HEK293T (cell line): ENCODE data around the gene FA2H.

ENCODE experiments used
- ARNT ChIP-seq: fragments of 450-650 bp; IDR thresholded peaks from 2 replicates; pipeline ENCODE4 v1.6.1; 2017; ENCODE audit warnings: mild to moderate bottlenecking
- BHLHE40 ChIP-seq: fragments of 450-650 bp; IDR thresholded peaks from 2 replicates; pipeline ENCODE4 v1.6.1; 2016; ENCODE audit warnings: mild to moderate bottlenecking, moderate library complexity, borderline replicate concordance
- FOXK2 ChIP-seq: fragments of 450-650 bp; IDR thresholded peaks from 2 replicates; pipeline ENCODE4 v1.6.1; 2016; ENCODE audit warnings: mild to moderate bottlenecking
- FOXM1 ChIP-seq: fragments of 450-650 bp; IDR thresholded peaks from 2 replicates; pipeline ENCODE4 v1.6.1; 2017; ENCODE audit warnings: mild to moderate bottlenecking, borderline replicate concordance
- SP1 ChIP-seq: fragments of 450-650 bp; IDR thresholded peaks from 2 replicates; pipeline ENCODE4 v1.6.1; 2017
- ZNF384 ChIP-seq: fragments of 450-650 bp; IDR thresholded peaks from 2 replicates; pipeline ENCODE4 v1.6.1; 2016
- TF ChIP-seq, protein P1 (sequence below): fragments of 450-650 bp; IDR thresholded peaks from 2 replicates; pipeline ENCODE4 v1.6.1; 2016

DNA sequence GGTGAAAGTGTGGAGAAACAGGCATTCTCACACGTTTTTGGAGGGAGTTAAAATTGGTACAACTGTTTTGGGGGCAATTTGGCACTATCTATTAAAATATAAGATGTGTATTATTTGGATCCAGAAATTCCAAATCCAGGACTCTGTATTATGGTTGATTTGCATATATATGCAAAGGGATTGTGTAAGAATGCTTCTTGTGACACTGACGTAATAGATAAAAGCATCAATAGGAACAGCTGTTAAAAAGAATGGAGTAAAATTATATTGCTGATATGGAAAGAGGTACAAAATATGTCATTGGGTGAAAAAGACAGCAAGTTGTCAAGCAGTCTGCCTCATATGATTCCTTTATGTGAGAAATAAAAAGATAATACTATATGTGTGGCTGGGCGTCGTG is 17.3 kb downstream of the FA2H start:
- TF ChIP-seq ZNF384 (no peak), FOXK2 (no peak), SP1 (no peak), ARNT (no peak), FOXM1 (no peak), BHLHE40 (no peak)
- TF ChIP-seq, protein P1, sequence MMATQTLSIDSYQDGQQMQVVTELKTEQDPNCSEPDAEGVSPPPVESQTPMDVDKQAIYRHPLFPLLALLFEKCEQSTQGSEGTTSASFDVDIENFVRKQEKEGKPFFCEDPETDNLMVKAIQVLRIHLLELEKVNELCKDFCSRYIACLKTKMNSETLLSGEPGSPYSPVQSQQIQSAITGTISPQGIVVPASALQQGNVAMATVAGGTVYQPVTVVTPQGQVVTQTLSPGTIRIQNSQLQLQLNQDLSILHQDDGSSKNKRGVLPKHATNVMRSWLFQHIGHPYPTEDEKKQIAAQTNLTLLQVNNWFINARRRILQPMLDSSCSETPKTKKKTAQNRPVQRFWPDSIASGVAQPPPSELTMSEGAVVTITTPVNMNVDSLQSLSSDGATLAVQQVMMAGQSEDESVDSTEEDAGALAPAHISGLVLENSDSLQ = no peak
